ENCODE results near the gene SYMPK.
"Not testable (repeated sequence)": the region's sequence is repeated elsewhere in the genome, so short reads cannot be mapped to it uniquely, and the experiment has no call there.

Gene SYMPK

DNA sequence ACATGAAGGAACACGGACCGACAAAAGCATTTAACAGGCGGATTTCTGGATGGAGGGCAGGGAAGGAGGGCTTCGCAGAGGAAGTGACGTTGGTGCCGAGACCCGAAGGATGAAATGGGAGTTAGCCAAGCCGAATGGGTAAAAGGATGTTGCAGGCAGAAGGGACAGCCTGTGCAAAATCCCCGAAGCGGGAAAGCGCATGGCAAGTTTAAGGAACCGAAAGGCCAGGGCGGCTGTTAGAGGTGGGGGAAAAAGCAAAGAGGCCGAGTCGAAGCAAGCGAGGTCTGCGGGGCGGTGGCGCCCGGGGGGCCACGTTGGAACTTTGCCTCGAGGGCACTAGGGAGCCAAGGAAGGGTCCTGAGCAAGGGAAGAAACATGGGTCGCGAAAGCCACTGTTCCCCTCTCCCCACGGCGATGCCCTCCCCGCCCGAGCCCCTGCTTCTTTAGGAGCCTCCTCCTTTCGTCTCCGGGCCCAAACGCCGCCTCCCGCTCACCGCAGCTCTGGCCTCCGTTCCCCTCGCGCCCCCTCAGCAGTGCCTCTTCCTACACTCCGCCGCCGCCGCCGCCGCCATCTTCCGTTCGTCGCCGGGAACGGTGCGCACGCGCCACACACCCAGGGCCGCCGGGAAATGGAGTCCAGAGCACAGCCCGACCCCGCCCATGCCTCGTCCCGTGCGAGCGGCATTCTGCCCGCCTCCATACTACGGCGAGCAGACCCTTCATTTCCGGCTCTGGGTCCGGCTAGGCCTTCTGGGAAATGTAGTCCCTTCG is at the start of gene SYMPK:
TSS of gene SYMPK (minus strand) at position 584 of the 771 bp plus-strand sequence. CDS start 8,652 bp downstream, outside the sequence.
- H3K4me3 Mint-ChIP-seq: peak within 1 kb of the TSS; percentile 97
- DNase-seq: peak; percentile 97
- H3K4me1 Mint-ChIP-seq (ENCODE audit: low read depth): peaks cover 31% of the 10 kb centered on the region
- peaks cover 45% of the 10 kb centered on the region for H3K36me3 Mint-ChIP-seq (ENCODE audit: low read depth)
- peak within 1 kb of the TSS; percentile 98 for H3K27ac Mint-ChIP-seq
- no peaks in the 10 kb centered on the region for H3K9me3 Mint-ChIP-seq
- H3K27me3 Mint-ChIP-seq: peaks cover 26% of the 10 kb centered on the region

DNA sequence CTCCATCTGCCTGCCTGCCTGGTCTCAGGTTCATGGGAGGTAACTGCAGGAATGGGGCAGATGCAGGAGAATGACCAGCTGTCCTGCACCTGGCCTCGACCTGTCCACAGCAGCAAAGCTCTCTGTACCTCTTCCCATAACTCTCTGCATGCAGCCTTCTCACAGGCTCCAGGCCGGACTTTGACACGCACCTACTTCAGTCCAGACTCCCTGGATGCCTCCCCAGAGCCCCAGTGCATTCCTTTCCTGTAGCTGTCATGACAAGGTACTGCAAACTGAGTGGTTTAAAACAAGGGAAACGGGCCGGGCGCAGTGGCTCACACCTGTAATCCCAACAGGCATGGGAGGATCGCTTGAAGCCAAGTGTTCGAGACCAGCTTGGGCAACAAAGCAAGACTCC is 48.3 kb upstream of the SYMPK start:
- Mint-ChIP-seq H3K27ac (no peak overlapping the region), H3K9me3 (no peaks in the 10 kb centered on the region), H3K27me3 (peaks cover 29% of the 10 kb centered on the region), H3K4me1 (ENCODE audit: low read depth) (no peaks in the 10 kb centered on the region), H3K36me3 (ENCODE audit: low read depth) (no peaks in the 10 kb centered on the region), H3K4me3 (no peak overlapping the region)
- DNase-seq: no peak

DNA sequence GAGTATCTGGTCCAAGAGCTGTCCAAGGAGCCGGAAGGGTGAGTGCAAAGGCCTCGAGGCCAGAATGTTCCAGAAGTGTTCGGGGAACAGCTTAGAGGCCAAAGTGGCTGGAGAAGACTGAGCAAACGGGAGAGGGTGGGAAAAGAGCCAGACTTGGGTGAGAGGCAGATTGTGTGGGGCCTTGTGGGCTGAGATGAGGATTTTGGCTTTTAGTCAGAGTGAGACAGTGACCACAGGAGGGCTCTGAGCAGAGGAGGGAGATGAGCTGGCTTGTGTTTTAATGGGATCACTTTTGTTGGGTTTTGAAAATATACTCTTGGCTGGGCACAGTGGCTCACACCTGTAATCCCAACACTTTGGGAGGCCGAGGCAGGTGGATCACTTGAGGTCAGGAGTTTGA is 46.0 kb upstream of the SYMPK start:
- H3K27me3 Mint-ChIP-seq: peaks cover 22% of the 10 kb centered on the region
- no peak overlapping the region for H3K4me3 Mint-ChIP-seq
- H3K36me3 Mint-ChIP-seq (ENCODE audit: low read depth): no peaks in the 10 kb centered on the region
- no peaks in the 10 kb centered on the region for H3K9me3 Mint-ChIP-seq
- no peak overlapping the region for H3K27ac Mint-ChIP-seq
- DNase-seq: no peak
- H3K4me1 Mint-ChIP-seq (ENCODE audit: low read depth): peaks cover under 1% of the 10 kb centered on the region

DNA sequence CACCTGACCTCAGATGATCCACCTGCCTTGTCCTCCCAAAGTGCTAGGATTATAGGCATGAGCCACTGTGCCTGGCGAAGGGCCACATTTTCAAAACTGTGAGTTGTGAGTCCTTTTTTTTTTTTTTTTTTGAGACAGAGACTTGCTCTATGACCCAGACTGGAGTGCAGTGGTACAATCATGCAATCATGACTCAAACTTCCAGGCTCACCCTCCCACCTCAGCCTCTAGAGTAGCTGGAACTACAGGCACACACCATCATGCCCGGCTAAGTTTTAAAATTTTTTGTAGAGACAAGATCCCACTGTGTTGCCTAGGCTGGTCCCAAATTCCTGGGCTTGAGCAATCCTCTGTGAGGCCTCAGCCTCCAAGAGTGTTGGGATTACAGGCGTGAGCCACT is 43.3 kb upstream of the SYMPK start:
- Mint-ChIP-seq H3K4me1 (ENCODE audit: low read depth) (peaks cover 12% of the 10 kb centered on the region), H3K9me3 (no peaks in the 10 kb centered on the region), H3K4me3 (no peak overlapping the region), H3K27ac (no peak overlapping the region), H3K27me3 (peaks cover 4% of the 10 kb centered on the region), H3K36me3 (ENCODE audit: low read depth) (peaks cover 3% of the 10 kb centered on the region)
- no peak for DNase-seq

DNA sequence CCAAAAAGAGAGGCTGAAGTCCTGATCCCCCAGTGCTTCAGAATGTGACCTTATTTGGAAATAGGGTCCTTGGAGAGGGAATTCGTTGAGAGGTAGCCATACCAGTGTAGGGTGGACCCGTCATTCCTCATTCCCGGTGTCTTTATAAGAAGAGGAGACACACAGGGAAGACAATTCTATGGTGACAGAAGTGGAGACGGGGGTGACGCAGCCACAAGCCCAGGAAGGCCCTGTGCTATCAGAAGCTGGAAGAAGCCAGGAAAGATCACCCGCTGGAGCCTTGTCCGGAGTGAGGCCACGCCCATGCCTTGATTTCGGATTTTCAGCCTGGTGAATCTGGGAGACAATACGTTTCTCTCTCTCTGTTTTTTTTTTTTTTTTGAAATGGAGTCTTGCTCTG is 42.1 kb upstream of the SYMPK start:
- no peak for DNase-seq
- Mint-ChIP-seq H3K27me3 (no peaks in the 10 kb centered on the region), H3K4me3 (no peak overlapping the region), H3K4me1 (ENCODE audit: low read depth) (peaks cover 21% of the 10 kb centered on the region), H3K36me3 (ENCODE audit: low read depth) (peaks cover 11% of the 10 kb centered on the region), H3K9me3 (no peaks in the 10 kb centered on the region), H3K27ac (no peak overlapping the region)

DNA sequence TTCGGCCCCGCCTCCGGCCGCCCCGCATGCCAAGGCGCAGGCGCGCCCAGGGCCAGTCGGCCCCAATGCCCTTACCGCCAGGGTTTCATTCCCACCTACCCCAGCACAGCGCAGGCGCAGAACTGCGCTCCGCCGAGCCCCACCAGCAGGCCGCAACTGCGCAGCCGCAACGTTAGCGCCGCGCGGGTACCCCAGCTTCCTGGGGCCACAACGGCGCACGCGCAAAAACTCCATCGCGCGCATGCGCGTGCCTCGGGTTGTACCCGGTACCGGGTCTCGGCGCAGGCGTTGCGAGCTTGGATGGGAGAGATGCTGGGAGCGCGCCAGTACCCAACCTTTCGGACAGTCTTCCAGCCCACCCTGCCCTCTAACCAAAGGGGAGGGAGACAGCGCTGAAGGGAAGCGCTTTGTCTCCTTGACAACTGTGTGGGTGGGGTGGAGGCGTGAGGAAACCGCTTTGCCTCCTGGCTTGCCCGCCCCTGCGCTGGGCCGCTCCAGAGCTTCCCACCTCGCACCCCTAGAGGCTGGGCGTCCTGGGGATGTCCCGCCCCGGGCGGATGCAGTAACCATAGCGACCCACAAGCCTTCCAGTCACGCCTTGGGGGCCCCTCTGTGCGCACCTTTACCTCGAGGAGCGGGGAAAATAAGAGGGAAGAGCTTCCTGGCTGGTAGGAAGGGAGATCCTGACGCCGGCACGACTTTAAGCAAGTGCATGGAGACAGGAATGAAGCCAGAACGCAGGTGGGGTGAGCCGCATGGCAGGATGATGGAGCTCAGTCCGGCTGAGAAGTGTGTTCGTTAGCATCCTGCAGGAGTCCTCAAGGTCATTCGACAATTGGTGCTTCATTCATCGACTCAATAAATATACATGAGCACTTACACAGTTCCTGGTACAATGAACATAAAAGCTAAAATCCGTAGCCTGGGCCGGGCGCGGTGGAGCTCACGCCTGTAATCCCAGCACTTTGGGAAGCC is 40.0 kb upstream of the SYMPK start:
- DNase-seq: peak; percentile 100
- Mint-ChIP-seq H3K27me3 (no peaks in the 10 kb centered on the region), H3K36me3 (ENCODE audit: low read depth) (peaks cover 28% of the 10 kb centered on the region), H3K4me3 (peak overlapping the region; percentile 87), H3K4me1 (ENCODE audit: low read depth) (peaks cover 24% of the 10 kb centered on the region), H3K9me3 (no peaks in the 10 kb centered on the region), H3K27ac (peak overlapping the region; percentile 92)

DNA sequence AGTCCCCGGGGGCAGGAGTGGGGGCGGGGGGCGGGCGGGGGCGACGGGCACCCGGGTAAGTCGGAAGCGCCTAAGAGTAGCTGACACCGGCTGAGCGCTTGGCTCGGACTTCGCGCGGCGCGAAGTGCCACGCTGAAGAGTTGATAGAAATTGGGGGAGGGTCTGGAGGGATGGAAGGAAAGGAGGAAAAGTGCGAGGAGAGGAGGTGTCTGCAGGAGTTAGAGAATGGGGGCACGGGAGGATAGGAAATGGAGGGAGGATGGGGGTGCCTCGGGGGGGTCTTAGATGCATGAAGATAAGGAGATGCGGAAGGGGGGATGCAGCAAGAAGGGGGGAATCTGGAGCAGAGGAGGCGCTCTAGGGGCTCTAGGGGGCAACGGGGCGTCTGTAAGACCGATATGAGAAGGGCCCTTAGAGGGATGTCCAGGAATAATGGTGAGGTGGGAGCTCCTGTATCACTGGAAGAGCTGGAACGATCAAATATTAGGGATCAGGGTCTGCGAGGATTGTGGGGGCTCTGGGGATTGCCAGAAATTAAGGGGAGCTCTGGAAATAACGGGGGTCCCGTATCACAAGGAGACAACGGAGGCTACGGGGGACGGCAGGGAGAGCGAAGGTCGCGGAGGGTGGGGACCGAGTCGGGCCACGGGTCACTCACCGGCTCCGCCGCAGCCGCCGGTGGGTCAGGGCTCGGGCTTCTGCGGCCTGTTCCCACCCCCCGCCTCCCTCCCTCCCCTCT is 39.1 kb upstream of the SYMPK start, which contains the start of gene MYPOP:
TSS of gene MYPOP (minus strand) at position 702 of the 739 bp plus-strand sequence. CDS start 840 bp downstream, outside the sequence.
- DNase-seq: no peak
- Mint-ChIP-seq H3K4me3 (peak within 1 kb of the TSS; percentile 87), H3K9me3 (no peaks in the 10 kb centered on the region), H3K4me1 (ENCODE audit: low read depth) (peaks cover 24% of the 10 kb centered on the region), H3K27me3 (no peaks in the 10 kb centered on the region), H3K27ac (peak within 1 kb of the TSS; percentile 92), H3K36me3 (ENCODE audit: low read depth) (peaks cover 31% of the 10 kb centered on the region)

DNA sequence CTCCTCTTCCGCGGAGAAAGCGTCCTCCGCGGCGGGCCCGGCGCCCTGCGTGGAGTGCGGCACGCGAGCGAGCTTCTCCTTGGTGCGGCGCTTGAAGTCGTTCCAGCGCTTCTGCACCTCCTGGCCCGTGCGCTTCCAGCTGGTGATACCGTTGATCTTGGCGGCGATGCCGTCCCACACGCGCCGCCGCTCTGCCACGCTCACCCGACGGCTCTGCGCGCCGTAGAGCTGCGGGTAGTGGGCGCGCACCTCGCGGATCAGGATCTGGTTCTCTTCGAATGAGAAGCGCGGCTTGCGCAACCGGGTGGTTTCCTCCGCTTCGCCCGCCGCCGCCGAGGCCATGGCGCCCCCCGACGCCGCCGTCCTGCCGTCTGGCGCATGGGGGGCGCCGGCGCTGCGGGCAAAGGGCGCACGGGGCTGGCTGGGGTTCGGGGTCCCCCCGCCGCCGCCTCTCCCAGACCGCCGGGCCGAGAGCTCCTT is 38.5 kb upstream of the SYMPK start:
- Mint-ChIP-seq H3K4me1 (ENCODE audit: low read depth) (peaks cover 24% of the 10 kb centered on the region), H3K36me3 (ENCODE audit: low read depth) (peaks cover 31% of the 10 kb centered on the region), H3K27ac (no peak overlapping the region), H3K4me3 (peak overlapping the region; percentile 67), H3K9me3 (no peaks in the 10 kb centered on the region), H3K27me3 (no peaks in the 10 kb centered on the region)
- peak; percentile 62 for DNase-seq

DNA sequence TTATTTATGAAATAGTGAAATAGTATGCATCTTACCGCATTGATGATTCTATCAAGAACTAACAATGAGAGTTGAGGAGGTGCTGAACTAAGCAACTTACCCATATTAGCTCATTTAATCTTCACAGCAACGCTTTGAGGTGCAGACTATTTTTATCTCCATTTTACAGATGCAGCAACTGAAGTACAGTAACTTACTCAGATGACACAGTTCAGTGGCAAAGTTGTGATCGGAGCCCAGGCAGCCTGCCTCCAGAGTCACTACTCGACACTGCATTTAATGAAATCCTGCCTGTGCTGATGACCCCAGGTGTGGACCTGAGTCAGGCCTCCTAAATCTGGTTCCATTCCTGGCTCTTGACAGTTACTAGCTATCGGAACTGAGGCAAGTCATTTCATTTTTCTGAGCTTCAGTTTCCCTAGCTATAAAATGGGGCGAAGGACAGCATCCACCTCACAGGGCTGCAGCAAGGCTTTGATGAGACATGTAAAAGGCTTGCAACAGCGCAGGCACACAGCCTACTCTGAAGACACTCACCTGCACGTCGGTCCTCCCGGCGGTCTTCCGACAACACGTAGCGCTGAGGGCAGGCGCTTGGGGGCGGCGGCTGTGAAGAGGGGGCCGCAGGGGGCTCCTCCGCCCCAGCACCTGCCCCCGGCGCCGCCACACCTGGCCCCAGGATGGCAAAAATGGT is 37.9 kb upstream of the SYMPK start:
- no peak overlapping the region for H3K27ac Mint-ChIP-seq
- no peaks in the 10 kb centered on the region for H3K27me3 Mint-ChIP-seq
- no peak for DNase-seq

DNA sequence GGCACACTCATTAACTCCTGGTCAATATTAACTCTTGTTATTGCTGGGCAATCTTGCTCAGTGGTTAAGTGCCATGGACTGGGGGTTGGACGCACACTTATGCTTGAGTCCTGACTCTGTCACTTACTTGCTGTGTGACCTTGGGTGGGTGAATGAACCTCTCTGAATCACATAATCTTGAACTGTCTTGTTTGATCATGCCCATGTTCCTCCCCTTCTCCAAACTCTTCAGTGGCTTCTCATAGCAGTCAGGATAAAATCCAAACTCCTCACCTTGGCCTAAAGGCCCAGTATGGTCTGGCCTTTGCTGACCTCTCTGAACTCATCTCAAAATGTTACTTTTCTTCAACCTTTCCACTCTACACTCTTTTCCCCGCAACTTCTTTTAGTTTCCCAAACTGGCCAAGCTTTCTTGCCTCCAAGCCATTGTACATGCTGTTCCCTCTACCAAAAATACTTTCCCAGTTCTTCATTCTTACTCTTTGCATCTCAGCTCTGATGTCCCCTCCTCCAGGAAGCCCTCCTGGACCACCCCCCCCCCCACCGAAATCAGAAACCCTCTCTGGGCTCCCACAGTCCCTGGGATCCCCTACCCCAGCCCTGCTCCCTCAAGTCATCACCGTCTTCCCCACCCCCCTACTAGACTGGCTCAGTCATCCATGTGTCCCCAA is 37.1 kb upstream of the SYMPK start:
- H3K27me3 Mint-ChIP-seq: no peaks in the 10 kb centered on the region
- no peaks in the 10 kb centered on the region for H3K9me3 Mint-ChIP-seq
- H3K4me1 Mint-ChIP-seq (ENCODE audit: low read depth): peaks cover 24% of the 10 kb centered on the region
- no peak overlapping the region for H3K27ac Mint-ChIP-seq
- H3K4me3 Mint-ChIP-seq: no peak overlapping the region
- peaks cover 38% of the 10 kb centered on the region for H3K36me3 Mint-ChIP-seq (ENCODE audit: low read depth)
- DNase-seq: no peak

More for the DNA sequence above, 37.9 kb upstream of the SYMPK start:
- H3K36me3 Mint-ChIP-seq (ENCODE audit: low read depth): peaks cover 31% of the 10 kb centered on the region
- peaks cover 24% of the 10 kb centered on the region for H3K4me1 Mint-ChIP-seq (ENCODE audit: low read depth)
- H3K4me3 Mint-ChIP-seq: peak overlapping the region; percentile 36
- H3K9me3 Mint-ChIP-seq: no peaks in the 10 kb centered on the region

DNA sequence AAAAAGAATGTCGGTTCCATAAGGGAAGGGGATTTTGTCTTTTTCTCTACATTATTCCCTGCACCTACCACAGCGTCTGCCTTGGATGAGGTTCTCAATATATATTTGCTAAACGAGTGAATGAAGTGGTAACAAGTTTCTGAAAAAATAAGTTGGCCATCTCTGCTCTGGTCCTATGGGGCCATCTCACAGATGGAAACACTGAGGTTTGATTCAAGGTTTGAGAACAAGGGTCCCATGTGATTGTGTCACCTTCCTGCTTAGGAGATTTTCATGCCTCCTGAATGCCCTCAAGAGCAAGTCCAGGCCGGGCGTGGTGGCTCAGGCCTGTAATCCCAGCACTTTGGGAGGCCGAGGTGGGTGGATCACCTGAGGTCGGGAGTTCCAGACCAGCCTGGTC is 36.3 kb upstream of the SYMPK start:
- H3K9me3 Mint-ChIP-seq: no peaks in the 10 kb centered on the region
- H3K27me3 Mint-ChIP-seq: no peaks in the 10 kb centered on the region
- no peak overlapping the region for H3K4me3 Mint-ChIP-seq
- no peak for DNase-seq
- H3K27ac Mint-ChIP-seq: no peak overlapping the region
- peaks cover 41% of the 10 kb centered on the region for H3K36me3 Mint-ChIP-seq (ENCODE audit: low read depth)
- peaks cover 24% of the 10 kb centered on the region for H3K4me1 Mint-ChIP-seq (ENCODE audit: low read depth)

DNA sequence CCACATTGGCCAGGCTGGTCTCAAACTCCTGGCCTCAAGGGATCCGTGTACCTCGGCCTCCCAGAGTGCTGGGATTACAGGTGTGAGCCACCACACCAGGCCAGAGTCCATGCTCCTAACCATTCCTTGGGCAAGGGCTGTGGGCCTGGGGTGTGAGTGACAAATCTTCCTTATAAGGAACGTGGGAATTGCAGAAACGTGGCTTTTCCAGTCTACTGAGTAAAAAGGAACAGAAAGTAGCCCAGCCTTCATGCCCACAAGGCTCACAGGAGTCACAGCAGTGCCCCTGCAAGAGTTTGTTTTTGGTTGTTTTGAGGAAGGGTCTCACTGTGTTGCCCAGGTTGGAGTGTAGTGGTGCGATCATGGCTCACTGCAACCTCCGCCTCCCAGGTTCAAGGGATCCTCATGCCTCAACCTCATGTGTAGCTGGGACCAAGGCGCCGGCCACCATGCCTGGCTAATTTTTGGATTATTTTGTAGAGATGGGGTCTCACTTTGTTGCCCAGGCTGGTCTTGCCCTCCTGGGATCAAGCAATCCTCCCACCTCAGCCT is 34.4 kb upstream of the SYMPK start:
- Mint-ChIP-seq H3K4me1 (ENCODE audit: low read depth) (peaks cover 18% of the 10 kb centered on the region), H3K4me3 (no peak overlapping the region), H3K36me3 (ENCODE audit: low read depth) (peaks cover 40% of the 10 kb centered on the region), H3K27me3 (no peaks in the 10 kb centered on the region), H3K27ac (no peak overlapping the region), H3K9me3 (no peaks in the 10 kb centered on the region)
- DNase-seq: no peak

DNA sequence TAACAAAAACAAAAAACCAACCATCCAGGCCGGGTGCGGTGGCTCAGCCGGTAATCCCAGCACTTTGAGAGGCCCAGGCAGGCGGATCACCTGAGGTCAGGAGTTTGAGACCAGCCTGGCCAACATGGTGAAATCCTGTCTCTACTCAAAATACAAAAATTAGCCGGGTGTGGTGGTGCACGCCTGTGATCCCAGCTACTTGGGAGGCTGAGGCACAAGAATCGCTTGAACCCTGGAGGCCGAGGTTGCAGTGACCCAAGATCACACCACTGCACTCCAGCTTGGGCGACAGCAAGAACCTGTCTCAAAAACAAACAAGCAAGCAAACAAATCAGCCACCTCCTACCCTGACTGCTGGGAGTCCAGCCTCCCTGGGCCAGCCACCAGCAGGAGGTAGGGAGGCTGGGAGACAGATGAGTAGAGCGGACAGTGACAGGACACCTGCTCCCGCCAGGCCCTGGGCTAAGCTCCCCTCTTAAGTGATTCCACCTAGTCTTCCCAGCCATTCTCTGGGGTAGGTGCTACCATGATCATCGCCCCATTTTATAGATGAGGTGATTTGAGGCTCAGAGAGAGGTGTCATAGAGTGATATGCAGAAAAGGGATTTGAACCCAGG is 33.1 kb upstream of the SYMPK start:
- peaks cover 38% of the 10 kb centered on the region for H3K36me3 Mint-ChIP-seq (ENCODE audit: low read depth)
- peaks cover 13% of the 10 kb centered on the region for H3K4me1 Mint-ChIP-seq (ENCODE audit: low read depth)
- DNase-seq, H3K4me3 Mint-ChIP-seq, H3K27me3 Mint-ChIP-seq, H3K27ac Mint-ChIP-seq, H3K9me3 Mint-ChIP-seq: not testable (repeated sequence)

Measured in activated T-cell treated with anti-CD3 and anti-CD28 coated beads, Interleukin-2, amount 50 U/mL, for 24 hours (primary cell).